Astrocyte (in vitro differentiated cells and primary cell): Measurements from ENCODE around the gene KLRC4. TPM values are rescaled to one million over a fixed set of nuclear protein-coding genes. Genes with fewer than 3 reads are reported as not detected.
"Not testable (repeated sequence)": the region's sequence is repeated elsewhere in the genome, so short reads cannot be mapped to it uniquely, and the experiment has no call there.

ENCODE experiments used
- DNase-seq: peaks from one replicate; pipeline ENCODE4 v3.0.0-alpha.2; 2010; ENCODE audit warnings: low read depth
- FAIRE-seq: peaks from 2 replicates; lab custom pipeline; 2011; peaks lifted over from hg19 to GRCh38; lab: Jason Lieb, UNC
- H2AFZ ChIP-seq: 2 replicates; pipeline ENCODE4 v1.6.0; 2012; ENCODE audit warnings: low read depth, low read length, inconsistent platforms
- H3K27ac ChIP-seq: 2 replicates; pipeline ENCODE4 v1.5.1; 2011; ENCODE audit warnings: low read depth, low read length, inconsistent platforms
- H3K27me3 ChIP-seq: 2 replicates; pipeline ENCODE4 v1.6.0; 2011; ENCODE audit warnings: low read length, inconsistent platforms; ENCODE audit not compliant: insufficient read depth
- H3K36me3 ChIP-seq: 2 replicates; pipeline ENCODE4 v1.5.1; 2011; ENCODE audit warnings: low read length, inconsistent platforms; ENCODE audit not compliant: insufficient read depth
- H3K4me1 ChIP-seq: 2 replicates; pipeline ENCODE4 v1.5.1; 2011; ENCODE audit warnings: low read length, inconsistent platforms; ENCODE audit not compliant: insufficient read depth
- H3K4me2 ChIP-seq: 2 replicates; pipeline ENCODE4 v1.6.0; 2012; ENCODE audit warnings: low read length, inconsistent platforms
- H3K4me3 ChIP-seq: 2 replicates; pipeline ENCODE4 v1.5.1; 2011; ENCODE audit warnings: low read depth, mild to moderate bottlenecking, low read length, inconsistent platforms; ENCODE audit not compliant: insufficient read depth
- H3K79me2 ChIP-seq: 2 replicates; pipeline ENCODE4 v1.6.0; 2012; ENCODE audit warnings: mild to moderate bottlenecking, low read length, inconsistent platforms; ENCODE audit not compliant: insufficient read depth
- H3K9ac ChIP-seq: 2 replicates; pipeline ENCODE4 v1.6.0; 2012; ENCODE audit warnings: mild to moderate bottlenecking, low read length, inconsistent platforms
- H3K9me3 ChIP-seq: 2 replicates; pipeline ENCODE4 v1.5.1; 2012; ENCODE audit warnings: low read depth, mild to moderate bottlenecking, low read length, inconsistent platforms; ENCODE audit not compliant: insufficient read depth
- H4K20me1 ChIP-seq: 2 replicates; pipeline ENCODE4 v1.6.0; 2012; ENCODE audit warnings: low read length, inconsistent platforms; ENCODE audit not compliant: insufficient read depth
- H3K27ac Mint-ChIP-seq: one replicate; pipeline ENCODE4 v1.8.0; 2021; ENCODE audit warnings: mild to moderate bottlenecking, mixed read lengths; ENCODE audit not compliant: unreplicated experiment
- H3K27me3 Mint-ChIP-seq: one replicate; pipeline ENCODE4 v1.8.0; 2021; ENCODE audit warnings: low read depth, mixed read lengths; ENCODE audit not compliant: unreplicated experiment
- H3K36me3 Mint-ChIP-seq: one replicate; pipeline ENCODE4 v1.8.0; 2021; ENCODE audit warnings: low read depth, mixed read lengths; ENCODE audit not compliant: unreplicated experiment
- H3K4me1 Mint-ChIP-seq: one replicate; pipeline ENCODE4 v1.8.0; 2021; ENCODE audit warnings: low read depth, mixed read lengths; ENCODE audit not compliant: unreplicated experiment
- H3K4me3 Mint-ChIP-seq: one replicate; pipeline ENCODE4 v1.8.0; 2021; ENCODE audit warnings: mild to moderate bottlenecking, moderate library complexity, mixed read lengths; ENCODE audit not compliant: unreplicated experiment
- H3K9me3 Mint-ChIP-seq: one replicate; pipeline ENCODE4 v1.8.0; 2021; ENCODE audit warnings: mild to moderate bottlenecking, mixed read lengths; ENCODE audit not compliant: unreplicated experiment
- EZH2 ChIP-seq: IDR thresholded peaks from 2 replicates; pipeline ENCODE4 v1.6.1; 2012; ENCODE audit warnings: mild to moderate bottlenecking, low read length, inconsistent platforms; ENCODE audit not compliant: insufficient read depth
- total RNA-seq: library from RNA; stranded (reverse); gene quantifications from 2 replicates; pipeline ENCODE4 v1.2.1, GENCODE V29; 2021
- TF ChIP-seq, protein P1 (sequence below): IDR thresholded peaks from 2 replicates; pipeline ENCODE4 v1.5.1; 2011; ENCODE audit warnings: low read depth, mild to moderate bottlenecking, inconsistent platforms, low read length, moderate library complexity; ENCODE audit not compliant: insufficient read depth

Gene KLRC4
- total RNA-seq, 1 donor from 2014 or later, result 0.70 TPM

DNA sequence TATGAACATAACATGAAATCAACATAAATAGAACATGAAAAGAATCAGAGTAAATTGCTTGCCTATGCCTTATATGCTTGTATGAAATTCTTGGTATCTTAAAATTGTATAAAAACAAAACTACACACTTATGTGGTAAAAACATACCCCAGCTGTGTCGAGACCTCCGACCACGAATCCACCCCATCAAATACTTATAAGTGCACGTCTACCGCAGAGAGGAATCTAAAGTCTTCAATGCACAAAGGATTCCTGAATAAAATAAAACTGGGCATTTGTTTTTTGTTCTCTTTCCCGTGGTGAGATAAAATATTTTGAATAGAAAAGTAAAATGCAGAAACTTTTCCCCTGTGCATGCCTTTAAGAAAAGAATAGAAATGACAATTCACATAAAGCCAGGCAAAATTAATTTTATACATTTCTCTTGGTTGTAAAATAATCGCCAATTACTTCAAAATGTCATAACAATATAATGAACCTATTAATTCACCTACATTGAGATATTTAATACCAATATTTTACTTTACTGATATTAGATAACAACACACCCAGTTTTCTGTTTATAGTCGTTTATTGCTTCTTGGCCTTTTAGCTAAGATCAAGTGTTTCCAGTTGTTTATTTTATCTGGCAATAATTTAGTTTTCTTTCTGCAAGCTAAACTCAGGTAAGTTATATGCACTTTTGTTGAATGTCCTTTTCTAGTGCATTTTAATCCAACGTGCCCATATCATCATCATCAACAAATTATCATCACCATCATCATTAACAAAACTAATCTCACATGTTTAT lies 20.7 kb downstream of the KLRC4 start:
- no peak for FAIRE-seq

DNA sequence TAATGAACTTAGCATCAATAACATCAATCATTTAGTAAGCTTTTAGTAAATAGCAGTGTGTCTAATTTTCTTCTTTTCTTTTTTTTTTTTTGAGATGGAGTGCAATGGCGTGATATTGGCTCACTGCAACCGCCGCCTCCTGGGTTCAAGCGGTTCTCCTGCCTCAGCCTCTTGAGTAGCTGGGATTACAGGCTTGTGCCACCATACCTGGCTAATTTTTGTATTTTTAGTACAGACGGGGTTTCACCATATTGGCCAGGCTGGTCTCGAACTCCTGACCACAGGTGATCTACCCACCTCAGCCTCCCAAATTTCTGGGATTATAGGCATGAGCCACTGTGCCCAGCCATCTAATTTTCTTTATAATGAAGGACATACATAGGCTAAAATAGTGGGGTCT lies 22.1 kb downstream of the KLRC4 start:
- DNase-seq, H3K36me3 ChIP-seq, H3K27me3 ChIP-seq, H4K20me1 ChIP-seq, H3K4me1 ChIP-seq, H3K9me3 ChIP-seq, H2AFZ ChIP-seq, H3K27me3 Mint-ChIP-seq, H3K27ac Mint-ChIP-seq, H3K4me3 ChIP-seq, H3K27ac ChIP-seq, H3K79me2 ChIP-seq, H3K4me3 Mint-ChIP-seq, H3K36me3 Mint-ChIP-seq, H3K4me2 ChIP-seq, H3K9me3 Mint-ChIP-seq, FAIRE-seq, H3K9ac ChIP-seq: not testable (repeated sequence)
- peaks cover 14% of the 10 kb centered on the region for H3K4me1 Mint-ChIP-seq

More for the DNA sequence above, 20.7 kb downstream of the KLRC4 start:
- no peak for DNase-seq
- no peak overlapping the region for H3K4me3 ChIP-seq
- no peaks in the 10 kb centered on the region for H3K36me3 Mint-ChIP-seq
- no peaks in the 10 kb centered on the region for H3K27me3 Mint-ChIP-seq
- H3K36me3 ChIP-seq, result no peaks in the 10 kb centered on the region
- H3K4me2 ChIP-seq, result no peak overlapping the region
- H3K9me3 ChIP-seq, result no peaks in the 10 kb centered on the region
- H3K27ac ChIP-seq, result no peak overlapping the region
- H4K20me1 ChIP-seq, result no peaks in the 10 kb centered on the region
- H3K9me3 Mint-ChIP-seq, result no peaks in the 10 kb centered on the region
- H2AFZ ChIP-seq, result no peak overlapping the region
- peaks cover 5% of the 10 kb centered on the region for H3K4me1 ChIP-seq
- H3K4me1 Mint-ChIP-seq, result peaks cover 16% of the 10 kb centered on the region
- no peaks in the 10 kb centered on the region for H3K79me2 ChIP-seq
- H3K9ac ChIP-seq, result no peak overlapping the region
- no peak overlapping the region for H3K27ac Mint-ChIP-seq
- H3K4me3 Mint-ChIP-seq, result no peak overlapping the region
- H3K27me3 ChIP-seq, result no peaks in the 10 kb centered on the region
- TF ChIP-seq EZH2, result no peak
- TF ChIP-seq, protein P1, sequence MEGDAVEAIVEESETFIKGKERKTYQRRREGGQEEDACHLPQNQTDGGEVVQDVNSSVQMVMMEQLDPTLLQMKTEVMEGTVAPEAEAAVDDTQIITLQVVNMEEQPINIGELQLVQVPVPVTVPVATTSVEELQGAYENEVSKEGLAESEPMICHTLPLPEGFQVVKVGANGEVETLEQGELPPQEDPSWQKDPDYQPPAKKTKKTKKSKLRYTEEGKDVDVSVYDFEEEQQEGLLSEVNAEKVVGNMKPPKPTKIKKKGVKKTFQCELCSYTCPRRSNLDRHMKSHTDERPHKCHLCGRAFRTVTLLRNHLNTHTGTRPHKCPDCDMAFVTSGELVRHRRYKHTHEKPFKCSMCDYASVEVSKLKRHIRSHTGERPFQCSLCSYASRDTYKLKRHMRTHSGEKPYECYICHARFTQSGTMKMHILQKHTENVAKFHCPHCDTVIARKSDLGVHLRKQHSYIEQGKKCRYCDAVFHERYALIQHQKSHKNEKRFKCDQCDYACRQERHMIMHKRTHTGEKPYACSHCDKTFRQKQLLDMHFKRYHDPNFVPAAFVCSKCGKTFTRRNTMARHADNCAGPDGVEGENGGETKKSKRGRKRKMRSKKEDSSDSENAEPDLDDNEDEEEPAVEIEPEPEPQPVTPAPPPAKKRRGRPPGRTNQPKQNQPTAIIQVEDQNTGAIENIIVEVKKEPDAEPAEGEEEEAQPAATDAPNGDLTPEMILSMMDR, result no peak

DNA sequence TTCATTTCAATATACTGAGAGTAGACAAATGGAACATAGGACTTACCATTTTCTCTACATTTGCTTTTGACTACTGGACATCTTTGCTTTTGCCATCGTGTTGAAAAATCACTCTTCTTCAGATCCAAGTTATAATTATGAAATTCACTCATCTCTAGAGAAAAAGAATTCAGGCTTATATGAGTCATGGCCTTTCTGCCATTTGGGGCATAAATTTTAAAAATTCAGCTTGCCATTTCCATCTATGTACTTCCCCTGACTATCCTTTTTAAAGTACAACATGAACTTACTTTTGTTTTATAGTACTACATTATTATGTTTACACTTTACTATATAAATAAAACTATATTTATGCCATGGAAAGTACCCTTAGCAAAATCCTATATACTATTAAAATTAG lies 22.7 kb downstream of the KLRC4 start:
- Histone ChIP-seq H3K4me2 (no peak overlapping the region), H3K9me3 (no peaks in the 10 kb centered on the region), H3K36me3 (no peaks in the 10 kb centered on the region), H3K4me3 (no peak overlapping the region), H3K9ac (no peak overlapping the region), H3K79me2 (no peaks in the 10 kb centered on the region), H3K4me1 (peaks cover under 1% of the 10 kb centered on the region), H3K27ac (no peak overlapping the region), H4K20me1 (no peaks in the 10 kb centered on the region), H2AFZ (no peak overlapping the region), H3K27me3 (no peaks in the 10 kb centered on the region)
- H3K4me3 Mint-ChIP-seq, result no peak overlapping the region
- H3K4me1 Mint-ChIP-seq, result peaks cover 8% of the 10 kb centered on the region
- DNase-seq, result no peak
- H3K27me3 Mint-ChIP-seq, result no peaks in the 10 kb centered on the region
- no peak for TF ChIP-seq EZH2
- TF ChIP-seq, protein P1, result no peak
- FAIRE-seq, result no peak
- H3K36me3 Mint-ChIP-seq, result no peaks in the 10 kb centered on the region
- no peaks in the 10 kb centered on the region for H3K9me3 Mint-ChIP-seq
- H3K27ac Mint-ChIP-seq, result no peak overlapping the region
